Jurkat, Clone E6-1 (cell line): Measurements from ENCODE around the gene TPRX2.
"Not testable (repeated sequence)": the region's sequence is repeated elsewhere in the genome, so short reads cannot be mapped to it uniquely, and the experiment has no call there.

ENCODE experiments used
- DNase-seq: peaks from one replicate; pipeline ENCODE4 v3.0.0-alpha.2; 2011; ENCODE audit warnings: low read depth, low spot score
- H3K4me3 ChIP-seq: 2 replicates; pipeline ENCODE4 v1.5.1; 2011; ENCODE audit warnings: mild to moderate bottlenecking, low read length, control low read depth, moderate library complexity

Gene TPRX2

DNA sequence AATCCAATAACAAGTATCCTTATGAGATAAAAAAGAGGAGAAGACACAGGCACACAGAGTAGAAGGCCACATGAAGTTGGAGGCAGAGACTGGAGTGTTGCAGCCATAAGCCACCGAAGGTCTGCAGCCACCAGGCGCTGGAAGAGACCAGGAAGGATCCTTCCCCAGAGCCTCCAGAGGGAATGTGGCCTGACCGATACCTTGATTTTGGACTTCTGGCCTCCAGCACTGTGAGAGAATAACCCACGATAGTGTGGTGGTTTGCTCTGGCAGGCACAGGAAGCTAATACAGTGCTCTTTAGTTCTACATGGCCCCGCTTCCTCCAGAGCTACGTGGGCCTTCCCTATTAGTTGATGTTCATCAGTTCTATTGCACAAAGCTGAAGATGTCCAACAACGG is 42.3 kb downstream of the TPRX2 start:
- no peak for DNase-seq
- no peak overlapping the region for H3K4me3 ChIP-seq

DNA sequence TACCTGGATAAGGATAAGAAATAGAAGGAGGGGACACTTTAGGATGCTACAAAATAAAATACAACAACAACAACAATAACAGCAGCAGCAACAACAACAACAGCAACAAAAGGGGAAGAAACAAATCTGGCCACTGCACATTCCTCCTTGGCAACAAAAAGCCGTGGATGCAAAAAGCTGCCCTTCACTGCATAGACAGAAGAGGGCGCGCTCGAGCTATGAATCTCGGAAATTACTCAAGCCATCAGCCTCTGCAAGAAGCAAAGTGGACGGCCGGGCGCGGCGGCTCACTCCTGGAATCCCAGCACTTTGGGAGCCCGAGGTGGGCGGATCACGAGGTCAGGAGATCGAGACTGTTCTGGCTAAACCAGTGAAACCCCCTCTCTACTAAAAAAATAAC is 50.3 kb downstream of the TPRX2 start:
- not testable (repeated sequence) for H3K4me3 ChIP-seq, DNase-seq

DNA sequence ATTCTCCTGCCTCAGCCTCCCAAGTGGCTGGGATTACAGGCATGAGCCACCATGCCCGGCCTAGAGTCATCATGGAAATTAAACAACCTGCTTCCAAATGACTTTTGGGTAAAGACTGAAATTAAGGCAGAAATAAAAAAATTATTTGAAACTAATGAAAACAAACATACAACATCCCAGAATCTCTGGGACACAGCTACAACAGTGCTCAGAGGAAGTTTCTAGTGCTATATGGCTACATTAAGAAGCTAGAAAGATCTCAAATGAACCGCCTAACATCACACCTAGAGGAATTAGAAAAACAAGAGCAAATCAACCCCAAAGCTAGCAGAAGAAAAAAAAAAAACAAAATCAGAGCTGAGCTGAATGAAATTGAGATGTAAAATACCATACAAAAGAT is 51.2 kb downstream of the TPRX2 start:
- not testable (repeated sequence) for DNase-seq

More for the DNA sequence above, 51.2 kb downstream of the TPRX2 start:
- H3K4me3 ChIP-seq, result not testable (repeated sequence)
